Stromal cell of bone marrow (primary cell): Measurements from ENCODE around the gene NR4A2.
"Not testable (repeated sequence)": the region's sequence is repeated elsewhere in the genome, so short reads cannot be mapped to it uniquely, and the experiment has no call there.

Experiments
- DNase-seq: peaks from one replicate; pipeline ENCODE4 v3.0.0-alpha.2; 2012; ENCODE audit warnings: low read depth

The NR4A2 gene

DNA sequence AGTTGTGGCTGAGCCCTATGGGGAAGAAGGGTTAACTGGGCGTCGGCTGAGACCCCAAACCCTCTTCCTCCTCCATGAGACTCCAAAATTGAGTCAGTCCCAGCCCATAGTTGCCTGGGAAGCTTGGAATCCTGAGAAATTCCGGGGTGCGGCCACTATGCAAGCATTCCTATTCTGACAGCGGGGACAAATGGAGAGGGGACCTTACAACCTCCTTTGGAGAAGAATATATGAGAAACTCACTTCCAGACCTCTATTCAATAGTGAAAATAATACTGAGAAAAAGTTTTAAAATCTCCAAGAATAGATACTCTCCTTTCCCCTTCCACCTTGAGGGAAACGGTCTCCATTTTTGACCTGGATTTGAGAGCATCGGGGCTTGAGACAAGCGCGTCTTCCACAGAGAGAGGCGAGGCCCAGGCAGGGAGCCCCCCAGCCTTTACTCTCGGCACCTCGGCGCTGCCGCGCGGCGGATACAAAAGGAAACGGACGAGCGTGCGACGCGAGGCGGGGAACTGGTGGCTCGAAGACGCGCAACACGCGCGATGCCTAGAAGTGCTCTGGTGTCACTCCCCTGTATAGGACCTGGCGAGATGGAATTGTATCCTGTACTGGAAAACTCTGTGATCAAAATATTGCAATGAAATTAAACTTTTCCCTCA is 11.1 kb downstream of the NR4A2 start:
- DNase-seq = no peak

DNA sequence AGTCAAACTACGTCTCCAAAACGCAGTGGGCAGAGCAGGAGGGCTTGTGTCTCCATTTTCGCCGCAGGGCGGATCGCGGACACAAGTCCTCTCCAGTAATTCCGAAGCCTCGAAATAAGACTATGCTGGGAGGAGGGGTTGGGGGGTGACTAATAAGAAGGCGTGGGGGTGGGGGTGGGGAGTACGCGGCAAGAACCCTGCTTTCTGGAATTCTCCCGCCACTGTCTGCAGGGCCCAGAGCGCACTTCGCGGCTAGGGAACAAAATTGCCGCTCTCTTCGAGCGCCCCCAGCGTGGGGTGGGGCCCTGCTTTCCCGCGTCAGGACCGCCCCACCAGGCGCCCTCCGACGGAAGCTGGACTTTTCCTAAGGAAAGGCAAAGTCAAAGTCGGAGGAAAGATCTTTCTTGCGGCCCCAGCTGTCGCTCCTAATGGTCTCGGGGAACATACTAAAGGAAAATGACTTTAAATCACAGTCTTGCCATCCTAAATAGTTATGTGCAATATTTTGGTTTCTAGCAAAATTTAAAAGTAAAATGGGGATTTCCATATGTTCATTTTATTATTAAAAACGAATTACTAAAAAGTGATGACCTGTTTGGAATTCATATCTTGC is 11.9 kb downstream of the NR4A2 start:
- no peak for DNase-seq

DNA sequence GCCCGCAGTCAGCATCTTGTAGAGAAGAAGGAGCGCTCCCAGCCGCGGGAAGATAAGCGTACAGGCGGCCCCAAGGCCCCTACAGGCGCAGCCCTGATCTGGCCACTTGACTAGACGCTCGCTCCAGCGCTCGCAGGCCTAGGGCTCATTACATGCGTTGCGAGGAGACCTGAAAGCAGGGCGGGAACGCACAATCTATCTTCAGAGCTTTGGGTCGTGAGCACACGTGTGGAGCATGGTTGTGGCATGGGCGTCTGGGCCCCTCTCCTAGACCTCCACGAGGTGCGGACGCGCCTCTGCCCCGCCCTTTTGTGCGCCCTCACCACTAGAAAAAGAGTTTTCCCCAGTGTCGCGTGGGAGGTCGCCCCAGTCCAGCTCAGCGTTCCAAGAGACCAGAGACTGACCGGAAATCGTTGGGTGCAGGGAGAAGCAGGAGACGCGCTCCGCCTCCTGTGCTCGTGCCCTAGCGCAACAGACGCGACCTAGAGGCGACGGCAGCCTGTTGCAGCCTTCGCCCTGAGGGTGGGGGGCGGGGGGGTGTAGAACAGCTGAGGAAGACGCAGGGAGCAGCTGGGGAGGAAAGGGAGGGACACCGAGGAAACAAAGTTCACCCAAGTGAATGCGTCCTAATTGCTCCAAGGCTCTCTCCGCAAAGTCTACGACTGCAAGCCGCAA is 12.6 kb downstream of the NR4A2 start:
- DNase-seq = no peak

DNA sequence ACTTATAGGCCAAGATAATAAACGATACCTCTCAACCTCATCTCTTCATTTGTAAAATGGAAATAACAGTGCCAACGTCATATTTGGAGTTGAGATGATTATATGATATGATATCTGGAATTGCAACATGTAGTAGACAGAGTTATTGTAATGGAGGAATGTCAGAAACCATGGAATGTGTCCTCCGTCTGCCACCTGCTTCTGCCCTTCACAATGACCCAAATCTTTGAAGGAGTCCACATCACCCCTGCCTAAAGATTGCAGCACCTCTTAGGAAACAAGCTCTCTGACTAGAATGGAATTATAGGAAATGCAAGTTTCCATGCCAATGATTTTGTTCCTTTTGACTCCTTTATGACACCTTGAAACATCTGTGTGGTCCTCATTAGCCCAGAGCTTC is 14.9 kb downstream of the NR4A2 start:
- DNase-seq = no peak

DNA sequence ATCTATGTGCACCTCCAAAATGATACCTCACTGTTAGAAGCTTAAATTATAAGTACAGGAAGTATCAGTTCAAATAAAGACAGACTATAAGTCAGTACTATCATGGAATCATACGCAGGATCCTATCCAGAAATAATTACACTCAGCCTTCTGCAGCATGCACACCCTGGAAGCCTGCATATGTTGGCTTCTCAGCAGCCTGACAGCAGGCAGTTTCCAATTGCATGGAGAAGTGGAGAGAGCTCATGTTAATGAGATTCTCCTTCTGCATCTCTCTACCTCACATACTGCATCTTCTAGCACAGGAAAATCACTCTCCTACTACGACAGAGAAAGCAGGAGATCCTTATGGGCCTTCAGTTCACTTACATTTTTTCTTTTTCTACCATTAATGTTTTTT is 20.5 kb downstream of the NR4A2 start:
- no peak for DNase-seq

DNA sequence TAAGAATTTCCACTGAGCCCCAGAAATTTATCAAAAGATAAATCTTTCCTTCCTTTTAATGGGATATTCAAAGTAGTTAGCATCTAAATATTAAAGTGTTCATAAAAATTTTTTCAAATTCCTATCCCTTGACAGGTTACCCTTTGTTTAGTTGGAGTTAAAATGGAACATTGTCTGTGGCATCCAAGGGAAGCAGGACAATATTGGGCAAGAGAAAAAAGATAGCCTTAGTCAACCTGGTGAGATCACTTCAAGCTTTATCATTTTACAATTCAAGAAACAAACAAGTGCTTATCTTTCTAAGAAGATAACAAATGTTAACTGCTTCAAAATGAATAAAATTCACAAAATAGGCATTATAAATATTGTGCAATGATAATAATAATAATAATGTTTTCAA is 21.7 kb downstream of the NR4A2 start:
- DNase-seq = no peak

DNA sequence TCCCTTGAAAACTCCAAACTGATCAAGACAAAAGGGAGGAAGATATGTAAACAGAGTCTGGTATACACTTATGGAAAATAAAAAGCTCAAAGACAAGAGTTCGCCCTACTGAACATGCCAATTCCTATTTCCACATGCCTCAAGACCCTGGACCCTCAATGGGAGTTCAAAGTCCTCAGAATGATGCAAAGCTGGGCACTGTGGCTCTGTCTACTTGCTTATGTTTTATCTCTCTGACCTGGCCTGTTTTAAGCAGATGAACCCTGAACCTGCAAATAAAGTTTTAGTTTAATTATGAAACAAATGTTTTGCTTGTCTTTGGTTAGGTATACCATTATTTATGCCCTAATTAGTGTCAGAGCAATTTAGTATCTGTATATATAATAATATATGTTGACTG is 22.6 kb downstream of the NR4A2 start:
- DNase-seq = no peak

DNA sequence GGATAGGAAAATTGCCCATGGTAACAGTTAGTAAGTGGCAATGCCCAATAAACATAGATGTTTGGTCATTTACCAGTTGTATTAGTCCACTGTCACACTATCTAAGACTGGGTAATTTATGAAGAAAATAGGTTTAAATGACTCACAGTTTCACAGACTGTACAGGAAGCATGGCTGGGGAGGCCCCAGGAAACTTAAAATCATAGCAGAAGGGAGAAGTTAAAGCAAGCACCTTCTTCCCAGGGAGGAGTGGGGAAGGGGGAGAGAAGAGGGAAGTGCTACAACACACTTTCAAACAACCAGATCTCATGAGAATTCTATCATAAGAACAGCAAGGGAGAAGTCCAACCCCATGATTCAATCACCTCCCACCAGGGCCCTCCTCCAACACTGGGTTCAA is 23.4 kb downstream of the NR4A2 start:
- no peak for DNase-seq

DNA sequence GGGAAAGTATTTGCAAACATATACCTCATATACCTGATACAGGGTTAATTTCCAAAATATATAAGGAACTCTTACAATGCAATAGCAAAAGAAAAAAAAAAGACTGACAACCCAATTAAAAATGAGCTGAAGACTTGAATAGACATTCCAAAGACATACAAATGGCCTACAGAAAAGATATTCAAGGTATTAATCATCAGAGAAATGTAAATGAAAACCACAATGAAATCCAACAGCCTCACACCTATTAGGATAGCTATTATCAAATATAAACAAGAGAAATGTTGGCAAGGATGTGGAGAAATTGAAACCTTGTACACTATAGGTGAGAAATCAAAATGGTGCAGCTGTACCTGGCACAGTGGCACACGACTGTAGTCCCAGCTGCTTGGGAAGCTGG is 25.7 kb downstream of the NR4A2 start:
- DNase-seq = no peak

DNA sequence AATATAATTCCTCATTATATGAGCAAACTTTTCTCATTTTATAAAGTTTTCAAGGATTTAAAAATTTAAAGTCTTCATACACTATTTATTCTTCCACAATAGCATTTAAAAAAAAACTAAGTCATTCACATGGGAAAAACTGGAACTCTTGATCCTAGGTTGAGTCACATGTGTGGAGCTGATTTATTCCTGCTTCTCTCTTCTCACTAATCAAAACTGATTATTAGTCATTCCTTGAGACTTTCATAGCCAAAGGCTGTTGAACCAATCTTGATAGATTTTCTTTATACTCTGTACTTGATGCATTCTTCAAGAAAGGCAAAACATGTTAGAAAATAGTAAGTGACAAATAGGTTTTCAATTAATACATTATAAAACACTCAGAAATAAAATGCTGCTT is 27.4 kb downstream of the NR4A2 start:
- DNase-seq = no peak

DNA sequence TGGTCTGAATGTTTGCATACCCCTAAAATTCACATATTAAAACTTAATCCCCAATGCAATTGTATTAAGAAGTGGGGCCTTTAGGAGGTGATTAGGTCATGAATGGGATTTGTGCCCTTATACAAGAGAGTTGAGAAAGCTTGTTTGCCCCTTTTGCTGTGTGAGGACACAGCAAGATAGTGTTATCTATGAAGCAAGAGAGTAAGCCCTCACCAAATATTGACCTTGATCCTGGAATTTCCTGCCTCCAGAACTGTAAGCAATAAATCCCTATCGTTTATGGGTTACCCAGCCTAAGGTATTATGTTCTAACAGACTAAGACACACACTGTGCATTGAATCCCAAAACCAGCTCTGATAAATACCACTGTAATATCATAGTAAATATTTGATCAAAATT is 32.2 kb downstream of the NR4A2 start:
- no peak for DNase-seq

DNA sequence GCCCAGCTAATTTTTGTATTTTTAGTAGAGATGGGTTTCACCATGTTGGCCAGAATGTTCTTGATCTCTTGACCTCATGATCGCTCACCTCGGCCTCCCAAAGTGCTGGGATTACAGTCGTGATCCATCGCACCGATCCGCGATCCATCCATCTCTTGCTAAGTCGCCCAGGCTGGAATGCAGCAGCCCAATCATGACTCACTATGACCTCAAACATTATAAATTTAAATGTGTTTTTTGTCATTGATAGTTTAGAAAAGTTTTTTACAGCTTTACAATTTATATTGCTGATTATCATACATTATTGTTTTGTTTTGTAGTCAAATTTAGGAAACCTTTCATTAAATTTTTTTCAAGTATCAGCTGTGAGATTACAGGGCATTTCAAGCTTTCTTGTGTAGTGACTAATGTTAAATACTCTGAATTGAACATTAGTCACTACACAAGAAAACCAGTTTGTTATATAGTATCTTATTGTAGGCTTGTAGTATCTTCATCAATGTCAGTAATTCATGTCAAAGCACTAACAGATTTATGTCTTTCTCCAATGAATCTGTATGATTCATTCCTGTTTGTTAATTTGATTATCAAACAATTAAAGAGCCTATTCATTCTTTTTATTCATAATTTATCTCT is 37.5 kb downstream of the NR4A2 start:
- DNase-seq = no peak

DNA sequence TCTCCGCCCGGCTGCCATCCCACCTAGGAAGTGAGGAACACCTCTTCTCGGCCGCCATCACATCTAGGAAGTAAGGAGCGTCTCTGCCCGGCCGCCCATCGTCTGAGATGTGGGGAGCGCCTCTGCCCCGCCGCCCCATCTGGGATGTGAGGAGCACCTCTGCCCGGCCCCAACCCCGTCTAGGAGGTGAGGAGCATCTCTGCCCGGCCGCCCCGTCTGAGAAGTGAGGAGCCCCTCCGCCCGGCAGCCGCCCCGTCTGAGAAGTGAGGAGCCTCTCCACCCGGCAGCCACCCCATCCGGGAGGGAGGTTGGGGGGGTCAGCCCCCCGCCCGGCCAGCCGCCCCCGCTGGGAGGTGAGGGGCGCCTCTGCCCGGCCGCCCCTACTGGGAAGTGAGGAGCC is 39.1 kb downstream of the NR4A2 start:
- DNase-seq = not testable (repeated sequence)

DNA sequence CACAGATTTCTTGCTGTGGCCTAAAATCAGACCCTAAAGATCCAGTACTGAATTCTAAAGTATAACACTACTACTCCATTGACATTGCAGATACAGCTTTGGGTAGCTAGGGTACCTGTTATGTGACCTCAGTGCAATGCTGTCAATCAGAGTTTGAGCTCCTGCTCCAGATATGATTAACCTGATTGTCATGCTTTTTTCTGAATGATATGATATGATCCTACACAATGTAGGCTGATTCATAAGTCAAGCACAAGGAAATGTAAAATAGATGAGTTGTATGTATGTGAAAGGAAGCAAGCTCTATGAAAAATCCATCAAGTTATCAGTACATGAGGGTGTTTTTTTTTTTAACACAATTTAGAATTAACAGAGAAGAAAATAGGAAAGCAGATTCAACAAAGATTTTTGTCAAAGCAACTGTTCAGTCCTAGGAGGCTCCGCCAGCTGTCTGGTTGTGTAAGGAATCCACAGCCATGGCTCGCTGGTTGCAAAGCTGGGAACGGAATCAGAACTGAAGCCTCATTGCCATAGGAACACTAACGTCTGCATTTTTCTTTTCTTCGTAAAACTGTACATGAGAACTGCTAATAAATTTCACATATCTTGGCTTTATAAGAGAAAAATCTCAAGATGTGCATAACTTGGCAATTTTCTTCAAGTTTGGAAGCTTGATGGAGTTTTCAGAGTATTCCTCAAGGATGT is 52.9 kb downstream of the NR4A2 start:
- DNase-seq = no peak
